ENCODE measurements around the gene TSR3.

Gene TSR3

DNA sequence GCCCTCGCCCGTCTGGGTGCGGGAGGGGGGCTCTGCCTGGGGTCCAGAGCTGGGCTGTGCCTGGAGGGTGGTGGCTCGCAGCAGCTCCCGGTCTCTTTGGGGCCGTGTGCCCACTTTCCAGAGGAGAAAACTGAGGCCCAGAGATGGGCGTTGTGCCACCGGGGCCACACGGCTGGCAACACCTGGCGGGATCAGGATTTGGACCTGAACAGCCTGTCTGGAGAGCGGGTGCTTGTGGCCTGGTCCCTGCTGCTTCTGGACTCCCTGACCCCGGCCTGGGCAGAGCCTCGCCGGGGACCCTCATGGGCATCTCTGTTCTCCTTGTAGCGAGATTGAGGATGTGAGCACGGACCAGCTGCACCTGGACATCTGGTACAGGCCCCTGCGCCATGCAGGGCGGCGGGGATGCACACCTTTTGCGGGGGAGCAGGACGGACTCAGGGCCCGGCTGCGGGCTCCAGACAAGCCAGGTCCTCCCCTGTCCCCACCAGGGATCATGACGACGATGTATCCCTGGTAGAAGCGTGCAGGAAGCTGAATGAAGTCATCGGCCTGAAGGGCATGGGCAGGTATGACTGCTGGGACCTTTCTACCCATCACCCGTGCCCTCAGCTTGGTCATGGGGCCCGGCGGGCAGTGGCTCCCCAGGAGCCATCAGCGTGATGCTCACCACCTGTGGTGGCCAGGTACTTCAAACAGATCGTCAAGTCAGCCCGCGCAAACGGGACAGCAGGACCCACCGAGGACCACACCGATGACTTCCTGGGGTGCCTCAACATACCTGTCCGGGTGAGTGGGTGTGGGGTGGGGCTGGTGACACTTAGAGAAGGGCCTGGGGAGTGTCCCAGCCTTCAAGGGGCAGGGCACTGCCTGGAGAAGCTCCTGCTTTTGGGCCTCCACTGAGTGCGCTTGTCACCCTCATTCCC, 9.9 kb downstream of the TSR3 start:
- Histone ChIP-seq H3K27ac (no peak overlapping the region), H3K4me3 (no peak overlapping the region)
- TF ChIP-seq, protein P1, sequence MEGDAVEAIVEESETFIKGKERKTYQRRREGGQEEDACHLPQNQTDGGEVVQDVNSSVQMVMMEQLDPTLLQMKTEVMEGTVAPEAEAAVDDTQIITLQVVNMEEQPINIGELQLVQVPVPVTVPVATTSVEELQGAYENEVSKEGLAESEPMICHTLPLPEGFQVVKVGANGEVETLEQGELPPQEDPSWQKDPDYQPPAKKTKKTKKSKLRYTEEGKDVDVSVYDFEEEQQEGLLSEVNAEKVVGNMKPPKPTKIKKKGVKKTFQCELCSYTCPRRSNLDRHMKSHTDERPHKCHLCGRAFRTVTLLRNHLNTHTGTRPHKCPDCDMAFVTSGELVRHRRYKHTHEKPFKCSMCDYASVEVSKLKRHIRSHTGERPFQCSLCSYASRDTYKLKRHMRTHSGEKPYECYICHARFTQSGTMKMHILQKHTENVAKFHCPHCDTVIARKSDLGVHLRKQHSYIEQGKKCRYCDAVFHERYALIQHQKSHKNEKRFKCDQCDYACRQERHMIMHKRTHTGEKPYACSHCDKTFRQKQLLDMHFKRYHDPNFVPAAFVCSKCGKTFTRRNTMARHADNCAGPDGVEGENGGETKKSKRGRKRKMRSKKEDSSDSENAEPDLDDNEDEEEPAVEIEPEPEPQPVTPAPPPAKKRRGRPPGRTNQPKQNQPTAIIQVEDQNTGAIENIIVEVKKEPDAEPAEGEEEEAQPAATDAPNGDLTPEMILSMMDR (IDR thresholded peaks at IDR 0.05), result no peak
- DNase-seq (ENCODE audit: low spot score), result no peak

DNA sequence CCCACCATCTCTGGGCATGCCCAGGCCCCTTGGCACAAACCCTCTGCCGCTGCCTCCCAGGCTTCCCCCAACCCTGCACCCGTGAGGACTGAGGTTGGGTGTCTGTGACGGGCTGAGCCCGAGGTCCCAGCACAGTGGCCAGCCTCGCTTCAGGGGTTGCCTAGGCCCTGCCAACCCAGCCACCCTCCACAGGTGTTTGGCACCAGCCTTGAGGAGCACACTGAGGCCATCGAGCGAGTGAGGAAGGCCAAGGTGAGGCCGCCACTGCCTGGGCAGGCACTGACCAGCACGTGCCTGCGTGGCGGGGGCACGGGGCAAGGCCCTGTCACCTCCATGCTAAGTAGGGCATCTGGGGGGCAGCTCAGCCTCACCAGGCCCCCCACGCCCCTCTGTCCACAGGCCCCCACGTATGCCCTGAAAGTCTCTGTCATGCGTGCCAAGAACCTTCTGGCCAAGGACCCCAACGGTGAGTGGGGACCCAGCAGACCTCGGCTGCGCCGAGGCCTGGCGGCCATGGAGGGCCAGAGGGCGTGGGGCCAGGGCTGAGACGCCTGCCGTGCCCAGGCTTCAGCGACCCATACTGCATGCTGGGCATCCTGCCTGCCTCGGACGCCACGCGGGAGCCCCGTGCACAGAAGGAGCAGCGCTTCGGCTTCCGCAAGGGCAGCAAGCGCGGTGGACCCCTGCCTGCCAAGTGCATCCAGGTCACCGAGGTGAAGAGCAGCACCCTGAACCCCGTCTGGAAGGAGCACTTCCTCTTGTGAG, 10.8 kb downstream of the TSR3 start:
- no peak for DNase-seq (ENCODE audit: low spot score)
- TF ChIP-seq, protein P1 (IDR thresholded peaks at IDR 0.05), result no peak
- Histone ChIP-seq H3K27ac (no peak overlapping the region), H3K4me3 (no peak overlapping the region)

DNA sequence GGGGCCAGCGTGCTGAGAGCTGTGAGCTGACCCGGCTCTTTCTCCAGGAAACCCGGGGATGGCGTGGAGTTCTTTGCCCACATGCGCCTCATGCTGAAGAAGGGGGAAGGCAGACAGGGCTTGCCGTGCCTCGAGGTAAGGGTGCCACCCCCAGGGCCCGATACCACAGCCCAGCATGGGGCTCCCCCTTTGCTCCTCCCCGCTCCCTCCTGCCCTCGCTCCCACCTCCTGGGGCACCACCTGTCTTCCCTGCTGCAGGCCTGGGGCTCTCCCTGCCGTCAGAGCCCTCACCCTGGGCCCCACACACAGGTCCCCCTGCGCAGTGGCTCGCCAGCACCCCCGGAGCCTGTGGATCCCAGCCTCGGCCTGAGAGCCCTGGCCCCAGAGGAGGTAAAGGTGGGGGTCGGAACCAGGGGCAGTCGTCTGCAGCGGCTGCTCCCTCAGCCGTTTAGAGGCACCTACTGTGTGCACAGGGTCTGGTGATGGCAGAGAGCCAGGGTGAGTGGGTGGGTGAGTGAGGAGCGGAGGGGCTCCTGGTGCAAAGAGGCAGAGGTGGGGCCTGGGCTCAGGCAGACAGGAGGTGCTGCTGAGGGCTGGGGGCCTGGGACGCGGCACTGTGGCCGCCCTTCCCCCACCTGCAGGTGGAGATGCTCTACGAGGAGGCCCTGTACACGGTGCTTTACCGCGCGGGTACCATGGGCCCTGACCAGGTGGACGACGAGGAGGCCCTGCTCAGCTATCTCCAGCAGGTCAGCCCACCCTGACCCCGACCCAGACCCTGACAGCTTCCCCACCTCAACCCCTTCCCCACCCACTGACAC, 12.6 kb downstream of the TSR3 start:
- no peak overlapping the region for H3K4me3 ChIP-seq
- H3K27ac ChIP-seq, result no peak overlapping the region
- TF ChIP-seq, protein P1 (IDR thresholded peaks at IDR 0.05), result no peak
- no peak for DNase-seq (ENCODE audit: low spot score)

DNA sequence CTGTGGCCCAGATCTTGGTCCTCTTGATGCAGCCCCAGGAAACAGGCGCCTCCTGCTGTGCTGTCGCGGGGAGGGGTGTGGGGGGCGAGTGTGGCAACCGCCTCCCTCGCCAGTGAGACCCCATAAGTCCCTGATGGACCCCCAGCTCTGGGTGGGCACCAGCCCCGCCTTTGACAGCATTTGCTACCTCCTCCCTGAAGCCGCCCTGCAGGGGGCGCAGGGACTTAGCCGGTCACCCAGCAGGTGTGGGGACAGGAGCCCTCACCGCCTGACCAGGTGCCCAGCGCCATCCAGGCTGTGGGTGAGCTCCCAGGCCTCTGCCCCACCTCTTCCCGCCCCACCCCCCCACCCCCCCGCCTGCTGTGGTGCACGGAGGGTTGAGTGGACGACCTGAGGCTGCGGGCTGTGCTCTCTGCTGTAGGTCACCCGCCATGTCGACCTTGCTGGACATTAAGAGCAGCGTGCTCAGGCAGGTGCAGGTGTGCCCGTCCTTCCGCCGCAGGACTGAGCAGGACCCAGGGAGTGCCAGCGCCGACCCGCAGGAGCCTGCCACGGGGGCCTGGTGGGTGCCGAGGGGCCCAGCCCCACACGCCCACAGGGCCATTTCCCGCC, 13.5 kb downstream of the TSR3 start:
- H3K27ac ChIP-seq, result no peak overlapping the region
- no peak overlapping the region for H3K4me3 ChIP-seq
- DNase-seq (ENCODE audit: low spot score), result no peak
- TF ChIP-seq, protein P1 (IDR thresholded peaks at IDR 0.05), result no peak

DNA sequence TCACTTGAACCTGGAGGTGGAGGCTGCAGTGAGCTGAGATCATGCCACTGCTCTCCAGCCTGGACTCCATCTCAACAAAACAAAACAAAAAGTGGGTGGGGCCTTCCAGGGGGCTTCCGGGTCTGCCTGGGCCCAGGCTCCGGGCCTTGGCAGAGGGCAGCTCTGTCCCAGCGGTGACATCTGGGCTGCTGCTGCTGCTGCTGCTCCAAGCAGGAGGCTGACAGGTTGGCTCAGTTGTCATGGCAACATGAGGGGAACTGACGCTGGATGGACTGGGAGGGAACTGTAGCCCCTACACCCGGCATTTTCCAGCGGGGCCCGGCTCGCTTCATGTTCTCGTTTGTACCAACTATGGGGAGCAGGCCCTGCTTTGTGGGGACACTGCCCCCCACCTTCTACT, 14.2 kb downstream of the TSR3 start:
- TF ChIP-seq, protein P1 (IDR thresholded peaks at IDR 0.05), result no peak
- no peak overlapping the region for H3K27ac ChIP-seq
- no peak for DNase-seq (ENCODE audit: low spot score)
- no peak overlapping the region for H3K4me3 ChIP-seq

DNA sequence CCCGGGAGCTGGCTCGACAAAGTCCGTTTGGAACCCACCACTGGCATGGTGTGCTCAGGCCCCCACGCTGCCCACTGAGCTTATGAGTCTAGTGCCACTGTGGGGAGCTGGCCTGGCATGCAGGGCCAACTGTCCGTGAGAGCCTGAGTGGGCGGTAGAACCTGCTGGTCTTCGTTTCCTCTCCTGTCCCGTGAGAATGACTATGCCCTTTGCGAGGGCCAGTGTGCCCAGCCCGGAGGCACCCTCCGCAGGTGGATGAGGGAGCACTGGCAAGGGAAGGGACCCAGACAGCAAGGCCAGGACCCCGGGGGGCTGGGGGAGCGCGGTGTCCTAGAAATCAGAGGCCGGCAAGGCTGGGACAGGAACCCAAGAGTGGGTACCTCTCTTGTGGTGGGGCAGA, 15.1 kb downstream of the TSR3 start:
- TF ChIP-seq, protein P1 (IDR thresholded peaks at IDR 0.05), result no peak
- DNase-seq (ENCODE audit: low spot score), result no peak
- H3K4me3 ChIP-seq, result no peak overlapping the region
- H3K27ac ChIP-seq, result no peak overlapping the region

Data from coronary artery (tissue), 2 donors.